GM12878 (cell line): ENCODE results near the gene HNRNPR. TPM values are rescaled to one million over a fixed set of nuclear protein-coding genes. Genes with fewer than 3 reads are reported as not detected.

ENCODE experiments used
- ATAC-seq: fragments of 200-7000 bp; cut with Tn5 transposase; 3 replicates; pipeline ENCODE4 v1.9.1; 2020; ENCODE audit warnings: mild to moderate bottlenecking, moderate library complexity
- BruUV-seq: library from RNA; stranded (reverse); fragments of 400-500 nt; replicated peaks from 2 replicates; lab custom pipeline; 2021; lab: Mats Ljungman, UMichigan
- CTCF ChIA-PET: fragments of 300-600 bp; sonication (Branson Sonifier 250); formaldehyde crosslinking; extraction: SDS; loops from one replicate; lab custom pipeline; 2021; ENCODE audit warnings: inconsistent platforms; lab: Yijun Ruan, JAX
- POLR2A ChIA-PET: fragments of 350-600 bp; formaldehyde crosslinking; extraction: SDS; loops from one replicate; lab custom pipeline; 2021; ENCODE audit warnings: inconsistent platforms; lab: Charles Lee
- RAD21 ChIA-PET: fragments of 300-600 bp; sonication (Branson Sonifier 250); formaldehyde crosslinking; loops from one replicate; lab custom pipeline; 2023; ENCODE audit warnings: antibody characterized with exemption; ENCODE audit not compliant: unreplicated experiment; lab: Charles Lee
- SMC1A ChIA-PET: fragments of 300-600 bp; sonication (Branson Sonifier 250); formaldehyde crosslinking; loops from one replicate; lab custom pipeline; 2023; ENCODE audit not compliant: unreplicated experiment, uncharacterized antibody; lab: Charles Lee
- DNase-seq: peaks from one replicate; pipeline ENCODE4 v3.0.0-alpha.2; 2011; ENCODE audit warnings: low read depth, low spot score
- FAIRE-seq: peaks from 3 replicates; lab custom pipeline; 2011; peaks lifted over from hg19 to GRCh38; lab: Jason Lieb, UNC
- H2AFZ ChIP-seq: 2 replicates; pipeline ENCODE4 v1.6.0; 2011; ENCODE audit warnings: low read depth, low read length, control low read depth; ENCODE audit not compliant: control insufficient read depth
- H3K27ac ChIP-seq: 2 replicates; pipeline ENCODE4 v1.5.1; 2011; ENCODE audit warnings: control low read depth; ENCODE audit not compliant: control insufficient read depth, insufficient read depth
- H3K27me3 ChIP-seq, 2 experiments: replicated peaks in 1 of 2; 2 replicates each; pipeline versions ENCODE4 v1.6.0 to v1.6.1; 2011; ENCODE audit warnings: low read length in 1 of 2; ENCODE audit not compliant: control insufficient read depth in 2 of 2, insufficient read depth in 2 of 2
- H3K36me3 ChIP-seq, 2 experiments: 2 replicates each; pipeline ENCODE4 v1.5.1; 2011; ENCODE audit warnings: low read length in 1 of 2; ENCODE audit not compliant: control insufficient read depth in 2 of 2, insufficient read depth in 2 of 2
- H3K4me1 ChIP-seq: 2 replicates; pipeline ENCODE4 v1.6.1; 2011; ENCODE audit warnings: mild to moderate bottlenecking, low read length, moderate library complexity, mixed read lengths; ENCODE audit not compliant: control insufficient read depth, insufficient read depth
- H3K4me2 ChIP-seq: 2 replicates; pipeline ENCODE4 v1.6.0; 2011; ENCODE audit warnings: control low read depth; ENCODE audit not compliant: control insufficient read depth, insufficient read depth
- H3K4me3 ChIP-seq: fragments of 200-600 bp; sonication (generic); 2 replicates; pipeline ENCODE4 v1.5.1; 2016
- H3K79me2 ChIP-seq: 2 replicates; pipeline ENCODE4 v1.6.0; 2011; ENCODE audit warnings: low read length; ENCODE audit not compliant: control insufficient read depth, insufficient read depth
- H3K9ac ChIP-seq: 2 replicates; pipeline ENCODE4 v1.8.0; 2011; ENCODE audit warnings: low read length, control low read depth, mixed read lengths; ENCODE audit not compliant: control insufficient read depth, insufficient read depth
- H3K9me3 ChIP-seq: replicated peaks from 3 replicates; pipeline ENCODE4 v1.5.1; 2011; ENCODE audit warnings: mild to moderate bottlenecking, low read length; ENCODE audit not compliant: control insufficient read depth, insufficient read depth
- H4K20me1 ChIP-seq: 2 replicates; pipeline ENCODE4 v1.6.0; 2011; ENCODE audit not compliant: control insufficient read depth, insufficient read depth
- CBX3 ChIP-seq: fragments of 200-600 bp; sonication (generic); IDR thresholded peaks from 2 replicates; pipeline ENCODE4 v1.6.1; 2016; ENCODE audit warnings: low read depth, borderline replicate concordance
- EGR1 ChIP-seq, 2 experiments: IDR thresholded peaks; 1 replicate in 1 of 2; 2 replicates in 1 of 2; pipeline ENCODE4 v1.6.1; 2011 to 2012; ENCODE audit warnings: low read depth in 2 of 2, low read length in 2 of 2, borderline replicate concordance in 1 of 2, mild to moderate bottlenecking in 1 of 2, moderate library complexity in 1 of 2
- ESRRA ChIP-seq: IDR thresholded peaks from 2 replicates; pipeline ENCODE4 v1.6.1; 2012; ENCODE audit warnings: mild to moderate bottlenecking, low read length, improper control_type of control experiment
- IRF4 ChIP-seq: IDR thresholded peaks from 2 replicates; pipeline ENCODE4 v1.6.1; 2011; ENCODE audit warnings: low read depth, low read length
- KAT2A ChIP-seq: conservative IDR thresholded peaks from 2 replicates; pipeline ENCODE4 v1.6.1; 2011; ENCODE audit warnings: low read depth, low read length; ENCODE audit not compliant: control insufficient read depth
- NFIC ChIP-seq: IDR thresholded peaks from 2 replicates; pipeline ENCODE4 v1.6.1; 2012; ENCODE audit warnings: low read depth, mild to moderate bottlenecking, inconsistent platforms, low read length, moderate library complexity
- TBL1XR1 ChIP-seq: IDR thresholded peaks from 2 replicates; pipeline ENCODE4 v1.6.1; 2012; ENCODE audit warnings: low read depth, low read length, improper control_type of control experiment
- ZSCAN29 ChIP-seq: fragments of 450-650 bp; IDR thresholded peaks from 2 replicates; pipeline ENCODE4 v1.6.1; 2017; ENCODE audit warnings: mild to moderate bottlenecking, moderate library complexity
- WGBS: methylation state at CpG from one replicate; pipeline ENCODE4 v1.1.6; 2016; ENCODE audit warnings: low lambda C conversion rate; ENCODE audit not compliant: insufficient replicate concordance, insufficient coverage; ENCODE audit errors: missing lambda C conversion rate; 5-methylcytosine and 5-hydroxymethylcytosine counted together
- in situ Hi-C: fragments of 300-500 bp; cut with MboI; formaldehyde crosslinking; loops from 9 replicates; pipeline ENCODE4 v1.14.3; 2018; ENCODE audit warnings: mixed read lengths
- intact Hi-C: fragments of 100-400 bp; cut with micrococcal nuclease; formaldehyde crosslinking; loops from one replicate; pipeline ENCODE4 v1.14.2; 2022; ENCODE audit not compliant: unreplicated experiment
- polyA plus RNA-seq, 11 experiments: library from polyadenylated mRNA; depleted of rRNA in 4 of 11; unstranded in 6 of 11; stranded (reverse) in 5 of 11; fragments of >200 nt; fragmentation: Nextera tagmentation in 4 of 11; fragmentation: Illumina TruSeq in 1 of 11; extraction: Ambion mirVana in 4 of 11; extraction: Trizol in 1 of 11; gene quantifications; 1 replicate in 1 of 11; 2 replicates in 10 of 11; pipeline versions ENCODE4 v1.2.1 to v1.2.3, GENCODE V29; 2011 to 2016; ENCODE audit warnings: inconsistent platforms in 2 of 11, missing spikeins in 2 of 11, low read depth in 1 of 11
- total RNA-seq, 4 experiments: library from RNA; depleted of rRNA in 3 of 4; stranded (reverse); fragments of >200 nt in 3 of 4; fragmentation: Illumina TruSeq in 1 of 4; extraction: Trizol in 1 of 4; gene quantifications; 2 replicates each; pipeline versions ENCODE4 v1.2.1 to v1.2.3, GENCODE V29; 2013 to 2021
- TF ChIP-seq, protein P1 (sequence below): IDR thresholded peaks from 2 replicates; pipeline ENCODE4 v1.6.1; 2012; ENCODE audit warnings: low read depth, low read length, improper control_type of control experiment
- TF ChIP-seq, protein P2 (sequence below): fragments of 450-650 bp; IDR thresholded peaks from 2 replicates; pipeline ENCODE4 v1.6.1; 2016; ENCODE audit warnings: mild to moderate bottlenecking
- TF ChIP-seq, protein P3 (sequence below): IDR thresholded peaks from 2 replicates; pipeline ENCODE4 v1.6.1; 2012; ENCODE audit warnings: improper control_type of control experiment, low read depth, low read length; ENCODE audit not compliant: insufficient replicate concordance

The HNRNPR gene
- total and polyA plus RNA-seq, 10 of the 15 experiments (the other 5 are each of a cell fraction or from before 2014, with no cell fraction given), result 80.5 to 280 (median 218) TPM

DNA sequence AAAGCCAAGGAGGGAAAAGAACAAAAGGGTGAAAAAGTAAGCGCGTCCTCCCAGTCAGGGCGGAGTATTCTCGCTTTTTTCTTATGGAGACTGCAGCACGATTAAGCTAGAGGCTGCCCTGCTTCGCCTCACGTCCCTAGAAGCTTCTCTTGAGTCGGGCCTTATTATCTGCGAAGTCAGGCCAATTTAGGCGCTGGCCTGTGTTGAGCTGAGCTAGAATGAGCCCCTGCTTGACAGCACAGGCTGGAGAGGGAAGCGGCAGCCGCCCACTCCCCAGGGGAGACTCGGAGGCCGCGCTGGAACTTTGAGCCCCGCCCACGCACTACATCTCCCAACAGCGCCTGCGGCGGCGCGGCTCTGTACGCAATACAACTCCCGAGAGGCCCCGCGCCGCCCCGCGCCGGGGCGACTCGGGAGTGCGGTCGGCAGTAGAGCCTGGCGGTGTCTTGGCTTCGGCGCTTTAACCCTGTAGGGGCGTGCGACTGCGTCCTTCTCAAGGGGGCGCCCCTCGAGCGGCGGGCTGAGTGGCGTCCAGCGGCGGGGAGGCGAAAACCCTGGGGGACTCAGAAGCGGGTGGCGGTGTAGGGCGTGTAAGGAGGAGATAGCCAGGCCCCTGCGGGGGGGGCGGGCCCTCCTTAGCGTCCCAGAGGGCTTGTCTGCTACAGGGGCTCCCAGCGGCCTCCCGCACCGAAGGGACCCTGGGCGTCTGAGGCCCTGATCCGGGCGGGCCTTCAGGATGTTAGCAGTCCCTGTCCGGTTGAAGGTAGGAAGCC lies 24.7 kb upstream of the HNRNPR start (continued):
- TF ChIP-seq, protein P1, sequence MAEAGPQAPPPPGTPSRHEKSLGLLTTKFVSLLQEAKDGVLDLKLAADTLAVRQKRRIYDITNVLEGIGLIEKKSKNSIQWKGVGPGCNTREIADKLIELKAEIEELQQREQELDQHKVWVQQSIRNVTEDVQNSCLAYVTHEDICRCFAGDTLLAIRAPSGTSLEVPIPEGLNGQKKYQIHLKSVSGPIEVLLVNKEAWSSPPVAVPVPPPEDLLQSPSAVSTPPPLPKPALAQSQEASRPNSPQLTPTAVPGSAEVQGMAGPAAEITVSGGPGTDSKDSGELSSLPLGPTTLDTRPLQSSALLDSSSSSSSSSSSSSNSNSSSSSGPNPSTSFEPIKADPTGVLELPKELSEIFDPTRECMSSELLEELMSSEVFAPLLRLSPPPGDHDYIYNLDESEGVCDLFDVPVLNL, result 0 out of 2 replicates have a peak, but pooled peaks have one; percentile 28
- TF ChIP-seq ESRRA, result 0 out of 2 replicates have a peak, but pooled peaks have one; percentile 33
- TF ChIP-seq KAT2A, result no peak
- TF ChIP-seq TBL1XR1, result 0 out of 2 replicates have a peak, but pooled peaks have one; percentile 22

DNA sequence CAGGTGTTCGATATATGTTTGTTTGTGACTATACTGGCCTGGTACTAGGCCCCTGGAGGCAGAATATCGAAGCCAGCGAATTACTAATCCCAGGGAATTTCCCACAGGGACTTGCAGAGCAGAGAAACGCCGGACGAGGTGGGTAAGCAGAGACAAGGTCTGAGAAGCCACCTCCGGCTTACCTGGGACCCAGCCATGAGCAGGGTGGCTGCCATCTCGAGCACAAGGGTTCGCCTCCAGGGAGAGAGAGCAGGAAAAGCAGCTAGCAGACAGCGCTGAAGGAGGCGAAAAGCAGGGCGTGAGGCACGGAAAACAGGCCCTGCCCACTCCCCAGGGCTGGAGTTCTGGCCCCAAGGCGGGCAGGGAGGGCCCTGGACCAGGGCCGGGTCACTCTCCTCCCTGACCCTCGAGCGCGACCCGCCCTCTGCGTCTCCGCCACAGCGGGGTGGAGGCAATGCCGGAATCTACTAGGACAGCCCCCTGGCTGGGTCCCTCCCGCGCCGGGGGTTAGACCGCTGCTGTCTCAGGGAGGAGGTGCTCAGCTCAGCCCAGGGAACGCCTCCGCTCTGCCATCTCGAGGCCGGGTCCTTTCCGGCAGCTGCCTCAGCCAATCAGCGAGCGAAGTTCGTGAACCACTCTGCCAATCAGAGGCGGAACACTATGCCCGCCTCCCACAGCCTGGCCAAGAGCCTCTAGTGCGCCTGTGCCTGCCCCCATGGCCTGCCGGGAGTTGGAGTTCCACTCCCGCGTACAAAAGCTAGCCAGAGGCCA lies 23.9 kb upstream of the HNRNPR start:
- POLR2A ChIA-PET, result interaction anchor here (0.5 to 4.3 kb wide), 12 partner anchors 11 to 869 kb away, joined by 3 to 68 read pairs (median 4); partner anchors contain the start of genes E2F2 and HNRNPR
- peak in 1 of 2 experiments; percentile 58; a peak in 1 of 3 replicates for TF ChIP-seq EGR1 (IDR thresholded peaks at IDR 0.05; ENCODE audit: borderline replicate concordance in 1 of 2, low read depth in 2 of 2, low read length in 2 of 2)
- TF ChIP-seq, protein P2, sequence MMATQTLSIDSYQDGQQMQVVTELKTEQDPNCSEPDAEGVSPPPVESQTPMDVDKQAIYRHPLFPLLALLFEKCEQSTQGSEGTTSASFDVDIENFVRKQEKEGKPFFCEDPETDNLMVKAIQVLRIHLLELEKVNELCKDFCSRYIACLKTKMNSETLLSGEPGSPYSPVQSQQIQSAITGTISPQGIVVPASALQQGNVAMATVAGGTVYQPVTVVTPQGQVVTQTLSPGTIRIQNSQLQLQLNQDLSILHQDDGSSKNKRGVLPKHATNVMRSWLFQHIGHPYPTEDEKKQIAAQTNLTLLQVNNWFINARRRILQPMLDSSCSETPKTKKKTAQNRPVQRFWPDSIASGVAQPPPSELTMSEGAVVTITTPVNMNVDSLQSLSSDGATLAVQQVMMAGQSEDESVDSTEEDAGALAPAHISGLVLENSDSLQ, result peak; percentile 99
- no peak for TF ChIP-seq CBX3
- no peak for TF ChIP-seq NFIC
- no peak for TF ChIP-seq IRF4
- TF ChIP-seq, protein P3, sequence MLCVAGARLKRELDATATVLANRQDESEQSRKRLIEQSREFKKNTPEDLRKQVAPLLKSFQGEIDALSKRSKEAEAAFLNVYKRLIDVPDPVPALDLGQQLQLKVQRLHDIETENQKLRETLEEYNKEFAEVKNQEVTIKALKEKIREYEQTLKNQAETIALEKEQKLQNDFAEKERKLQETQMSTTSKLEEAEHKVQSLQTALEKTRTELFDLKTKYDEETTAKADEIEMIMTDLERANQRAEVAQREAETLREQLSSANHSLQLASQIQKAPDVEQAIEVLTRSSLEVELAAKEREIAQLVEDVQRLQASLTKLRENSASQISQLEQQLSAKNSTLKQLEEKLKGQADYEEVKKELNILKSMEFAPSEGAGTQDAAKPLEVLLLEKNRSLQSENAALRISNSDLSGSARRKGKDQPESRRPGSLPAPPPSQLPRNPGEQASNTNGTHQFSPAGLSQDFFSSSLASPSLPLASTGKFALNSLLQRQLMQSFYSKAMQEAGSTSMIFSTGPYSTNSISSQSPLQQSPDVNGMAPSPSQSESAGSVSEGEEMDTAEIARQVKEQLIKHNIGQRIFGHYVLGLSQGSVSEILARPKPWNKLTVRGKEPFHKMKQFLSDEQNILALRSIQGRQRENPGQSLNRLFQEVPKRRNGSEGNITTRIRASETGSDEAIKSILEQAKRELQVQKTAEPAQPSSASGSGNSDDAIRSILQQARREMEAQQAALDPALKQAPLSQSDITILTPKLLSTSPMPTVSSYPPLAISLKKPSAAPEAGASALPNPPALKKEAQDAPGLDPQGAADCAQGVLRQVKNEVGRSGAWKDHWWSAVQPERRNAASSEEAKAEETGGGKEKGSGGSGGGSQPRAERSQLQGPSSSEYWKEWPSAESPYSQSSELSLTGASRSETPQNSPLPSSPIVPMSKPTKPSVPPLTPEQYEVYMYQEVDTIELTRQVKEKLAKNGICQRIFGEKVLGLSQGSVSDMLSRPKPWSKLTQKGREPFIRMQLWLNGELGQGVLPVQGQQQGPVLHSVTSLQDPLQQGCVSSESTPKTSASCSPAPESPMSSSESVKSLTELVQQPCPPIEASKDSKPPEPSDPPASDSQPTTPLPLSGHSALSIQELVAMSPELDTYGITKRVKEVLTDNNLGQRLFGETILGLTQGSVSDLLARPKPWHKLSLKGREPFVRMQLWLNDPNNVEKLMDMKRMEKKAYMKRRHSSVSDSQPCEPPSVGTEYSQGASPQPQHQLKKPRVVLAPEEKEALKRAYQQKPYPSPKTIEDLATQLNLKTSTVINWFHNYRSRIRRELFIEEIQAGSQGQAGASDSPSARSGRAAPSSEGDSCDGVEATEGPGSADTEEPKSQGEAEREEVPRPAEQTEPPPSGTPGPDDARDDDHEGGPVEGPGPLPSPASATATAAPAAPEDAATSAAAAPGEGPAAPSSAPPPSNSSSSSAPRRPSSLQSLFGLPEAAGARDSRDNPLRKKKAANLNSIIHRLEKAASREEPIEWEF, result no peak
- no peak for TF ChIP-seq ZSCAN29

More for the DNA sequence above, 23.9 kb upstream of the HNRNPR start:
- ATAC-seq (peak; percentile 97), FAIRE-seq (peak; percentile 98), DNase-seq (peak; percentile 97)
- peak overlapping the region; percentile 93 for H2AFZ ChIP-seq
- peak overlapping the region; percentile 89 for H3K4me3 ChIP-seq
- SMC1A ChIA-PET, result interaction anchor here (0.7 to 3.7 kb wide), 5 partner anchors 11 to 129 kb away, joined by 3 to 17 read pairs (median 4); partner anchors contain the start of gene HNRNPR
- H3K4me2 ChIP-seq, result peak overlapping the region; percentile 75
- no peaks in the 10 kb centered on the region for H3K4me1 ChIP-seq
- H4K20me1 ChIP-seq, result no peaks in the 10 kb centered on the region
- peaks cover 6% of the 10 kb centered on the region for H3K9me3 ChIP-seq
- BruUV-seq, result no TSS peak
- H3K9ac ChIP-seq, result peak overlapping the region; percentile 72
- in situ Hi-C loops, result no loop called here
- CTCF ChIA-PET, result interaction anchor here (0.8 to 2.9 kb wide), 6 partner anchors 23 to 269 kb away, joined by 3 to 23 read pairs (median 5); partner anchors contain the start of gene HNRNPR
- RAD21 ChIA-PET, result interaction anchor here (0.6 to 5.0 kb wide), 7 partner anchors 23 to 129 kb away, joined by 3 to 34 read pairs (median 3); partner anchors contain the start of gene HNRNPR
- H3K79me2 ChIP-seq, result peaks cover 2% of the 10 kb centered on the region; the same call in 1 of the 2 replicates
- WGBS, result 2% methylated on average over 39 of the region's 41 CpGs
- H3K36me3 ChIP-seq, result peaks cover 0 to under 1% of the 10 kb centered on the region in 2 experiments; a peak in 1 of 4 replicates
- no peaks in the 10 kb centered on the region for H3K27me3 ChIP-seq
- peak overlapping the region; percentile 74 for H3K27ac ChIP-seq
- intact Hi-C loops, result loop anchor here (1.0 kb wide), 1 partner anchor 24 kb away; the partner anchor contains the start of gene HNRNPR
